ENCODE measurements around the gene ADAMTSL5.

GRCh38 chr19:1483131-1483978, 29.5 kb downstream of the ADAMTSL5 start:
- TF ChIP-seq CTCF (IDR thresholded peaks at IDR 0.05) = no peak
- TF ChIP-seq POLR2A (IDR thresholded peaks at IDR 0.05) = no peak
- TF ChIP-seq POLR2AphosphoS5 (IDR thresholded peaks at IDR 0.05) = no peak
- TF ChIP-seq EP300 (IDR thresholded peaks at IDR 0.05) = no peak

All from gastroesophageal sphincter (tissue), 3 donors.